GM12892 (cell line): ENCODE data around the gene NIPSNAP2.

Experiments used
- DNase-seq: peaks from one replicate; pipeline ENCODE4 v3.0.0; 2011; ENCODE audit not compliant: insufficient read length
- FAIRE-seq: peaks from 2 replicates; lab custom pipeline; 2011; peaks lifted over from hg19 to GRCh38; lab: Jason Lieb, UNC
- POLR2A ChIP-seq: IDR thresholded peaks from 2 replicates; pipeline ENCODE4 v1.6.1; 2011; ENCODE audit warnings: low read depth, low read length, control low read depth
- POLR2AphosphoS5 ChIP-seq: IDR thresholded peaks from 2 replicates; pipeline ENCODE4 v1.6.1; 2011; ENCODE audit warnings: low read depth, low read length, control low read depth
- TAF1 ChIP-seq: IDR thresholded peaks from 2 replicates; pipeline ENCODE4 v1.6.1; 2011; ENCODE audit warnings: low read depth, mild to moderate bottlenecking, control low read depth, low read length, borderline replicate concordance

NIPSNAP2 gene

GRCh38 chr7:55963584-55964168 is 709 bp upstream of the NIPSNAP2 start:
- TF ChIP-seq POLR2AphosphoS5: no peak
- no peak for TF ChIP-seq POLR2A
- TF ChIP-seq TAF1: no peak
- FAIRE-seq: no peak
- no peak for DNase-seq

GRCh38 chr7:55965100-55965470 is 700 bp downstream of the NIPSNAP2 start:
- DNase-seq: no peak
- no peak for FAIRE-seq

GRCh38 chr7:55965805-55966421 is 1.5 kb downstream of the NIPSNAP2 start:
- no peak for DNase-seq
- no peak for FAIRE-seq
- no peak for TF ChIP-seq POLR2AphosphoS5
- TF ChIP-seq POLR2A: no peak
- TF ChIP-seq TAF1: no peak

More at GRCh38 chr7:55965100-55965470, 700 bp downstream of the NIPSNAP2 start:
- TF ChIP-seq TAF1: no peak
- TF ChIP-seq POLR2AphosphoS5: no peak
- TF ChIP-seq POLR2A: no peak

GRCh38 chr7:55966851-55967250 is 2.5 kb downstream of the NIPSNAP2 start:
- no peak for TF ChIP-seq TAF1
- no peak for TF ChIP-seq POLR2A
- DNase-seq (no peak), FAIRE-seq (no peak)

DNA sequence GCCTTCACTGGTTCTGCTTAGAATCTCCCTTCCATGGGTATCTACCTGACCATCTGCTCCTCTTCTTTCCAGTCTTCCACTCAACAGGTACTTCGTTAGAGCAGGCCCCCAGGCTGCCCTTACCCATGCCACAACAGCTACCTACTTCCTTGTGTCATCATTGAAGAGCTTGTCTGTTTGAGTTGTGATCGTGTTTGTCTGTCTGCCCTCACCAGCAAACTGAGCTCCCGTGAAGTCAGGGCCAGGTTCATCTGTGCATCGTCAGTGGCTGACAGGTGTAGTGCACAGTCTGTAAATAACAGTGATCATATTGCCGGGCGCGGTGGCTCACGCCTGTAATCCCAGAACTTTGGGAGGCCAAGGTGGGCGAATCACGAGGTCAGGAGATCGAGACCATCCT is 5.0 kb downstream of the NIPSNAP2 start:
- no peak for FAIRE-seq
- no peak for TF ChIP-seq POLR2A
- TF ChIP-seq TAF1: no peak
- TF ChIP-seq POLR2AphosphoS5: no peak
- no peak for DNase-seq

GRCh38 chr7:55970561-55970960 is 6.2 kb downstream of the NIPSNAP2 start:
- TF ChIP-seq POLR2A (no peak), TAF1 (no peak), POLR2AphosphoS5 (no peak)
- no peak for DNase-seq
- FAIRE-seq: no peak

DNA sequence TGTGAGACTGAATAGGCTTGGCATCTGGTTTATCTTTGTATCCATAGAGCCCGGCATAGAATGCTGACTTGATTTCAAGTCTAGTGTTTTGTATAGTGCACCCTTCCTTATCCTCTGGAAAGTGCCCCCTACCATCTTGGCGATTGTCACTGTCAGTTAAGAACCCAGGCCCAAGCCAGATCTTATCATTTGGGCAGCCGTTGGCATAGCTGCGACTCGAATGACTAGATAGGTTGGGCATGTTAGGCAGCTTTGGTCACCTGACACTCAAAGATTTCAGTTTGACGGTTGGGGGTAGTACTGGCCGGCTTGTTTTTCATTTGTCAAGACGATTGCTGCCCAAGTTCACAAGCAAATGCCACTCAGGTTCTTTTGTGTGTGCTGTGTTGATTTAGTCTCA is 6.6 kb downstream of the NIPSNAP2 start:
- DNase-seq (no peak), FAIRE-seq (no peak)
- TF ChIP-seq TAF1 (no peak), POLR2AphosphoS5 (no peak), POLR2A (no peak)

GRCh38 chr7:55973747-55974250 is 9.4 kb downstream of the NIPSNAP2 start:
- TF ChIP-seq TAF1: no peak
- TF ChIP-seq POLR2AphosphoS5: no peak
- TF ChIP-seq POLR2A: no peak
- FAIRE-seq (no peak), DNase-seq (no peak)

DNA sequence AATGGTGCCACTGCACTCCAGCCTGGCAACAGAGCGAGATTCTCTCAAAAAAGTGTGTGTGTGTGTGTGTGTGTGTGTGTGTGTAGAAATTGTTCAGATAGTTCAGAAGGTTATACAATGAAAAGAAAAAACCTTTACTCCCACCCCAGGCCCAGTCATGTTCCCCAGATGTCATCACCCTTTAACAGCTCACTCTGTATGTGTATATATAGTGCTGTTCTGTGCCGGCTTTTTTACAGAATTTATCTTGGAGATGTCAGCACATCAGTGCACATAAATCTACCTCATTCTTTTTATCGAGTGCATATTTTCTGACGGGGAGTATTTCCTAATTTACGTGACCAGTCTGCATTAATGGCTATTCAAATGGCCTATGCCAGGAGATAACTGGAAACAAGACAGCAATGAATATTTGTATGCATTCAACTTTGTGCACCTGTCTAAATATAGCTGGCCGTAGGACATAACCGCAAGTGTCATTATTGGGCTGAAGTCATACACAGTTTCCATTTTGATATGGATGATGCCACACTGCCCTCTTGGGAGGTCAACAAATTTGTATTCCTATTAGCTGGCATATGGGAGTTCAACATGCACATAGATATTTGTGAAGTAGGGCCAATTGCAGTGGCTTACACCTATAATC is 11.7 kb downstream of the NIPSNAP2 start:
- DNase-seq (no peak), FAIRE-seq (no peak)
- no peak for TF ChIP-seq TAF1
- TF ChIP-seq POLR2A: no peak
- no peak for TF ChIP-seq POLR2AphosphoS5

DNA sequence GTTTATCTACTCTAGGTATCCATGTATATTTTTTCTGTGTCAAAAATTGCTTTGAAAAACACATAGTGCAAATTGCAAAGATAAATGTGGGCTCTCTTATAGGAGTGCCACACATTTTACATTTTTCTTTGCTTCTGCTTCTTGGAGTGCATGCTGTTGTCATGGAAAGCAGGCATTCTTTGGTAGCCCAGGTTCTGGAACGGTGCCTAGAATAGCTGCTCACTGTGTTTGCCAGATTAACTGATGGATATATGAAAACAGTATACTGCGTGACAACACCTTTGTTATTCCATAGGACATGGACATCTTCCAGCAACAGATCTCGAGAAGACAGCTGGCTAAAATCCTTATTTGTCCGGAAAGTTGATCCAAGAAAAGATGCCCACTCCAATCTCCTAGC is 13.4 kb downstream of the NIPSNAP2 start:
- DNase-seq (no peak), FAIRE-seq (no peak)
- TF ChIP-seq TAF1 (no peak), POLR2AphosphoS5 (no peak), POLR2A (no peak)

DNA sequence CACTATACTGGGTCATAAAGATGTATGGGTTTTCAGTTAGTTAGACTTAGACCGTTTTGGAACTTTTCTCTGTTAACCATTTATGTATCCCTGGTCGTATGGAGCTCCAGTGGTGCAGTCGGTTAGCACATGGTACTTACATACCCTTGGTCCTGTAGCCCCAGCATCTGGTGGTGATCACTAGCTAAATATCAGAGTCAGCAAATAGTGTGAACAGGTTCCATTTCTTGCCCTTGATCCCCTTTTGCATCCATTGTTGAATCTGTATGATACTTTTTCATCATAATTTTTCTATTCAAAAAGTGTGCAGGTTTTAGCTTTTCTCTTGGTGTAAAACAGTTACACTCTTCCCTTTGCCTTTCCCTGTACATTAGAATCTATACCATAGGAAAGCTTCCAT is 15.9 kb downstream of the NIPSNAP2 start:
- TF ChIP-seq TAF1: no peak
- no peak for TF ChIP-seq POLR2AphosphoS5
- FAIRE-seq (no peak), DNase-seq (no peak)

- TF ChIP-seq POLR2A: no peak
- DNase-seq: no peak
- FAIRE-seq: no peak
Measured at GRCh38 chr7:55983537-55983936, 19.2 kb downstream of the NIPSNAP2 start.
